ENCODE data around the gene IFT88.

IFT88 gene

GRCh38 chr13:20696073-20696472 lies 129.1 kb downstream of the IFT88 start:
- no peak for DNase-seq (ENCODE audit: extremely low read depth, low read depth)
- TF ChIP-seq CTCF (IDR thresholded peaks at IDR 0.05; ENCODE audit: low read depth, low read length), result no peak

GRCh38 chr13:20699715-20700114 lies 132.8 kb downstream of the IFT88 start:
- TF ChIP-seq CTCF (IDR thresholded peaks at IDR 0.05; ENCODE audit: low read depth, low read length), result no peak
- no peak for DNase-seq (ENCODE audit: extremely low read depth, low read depth)

DNA sequence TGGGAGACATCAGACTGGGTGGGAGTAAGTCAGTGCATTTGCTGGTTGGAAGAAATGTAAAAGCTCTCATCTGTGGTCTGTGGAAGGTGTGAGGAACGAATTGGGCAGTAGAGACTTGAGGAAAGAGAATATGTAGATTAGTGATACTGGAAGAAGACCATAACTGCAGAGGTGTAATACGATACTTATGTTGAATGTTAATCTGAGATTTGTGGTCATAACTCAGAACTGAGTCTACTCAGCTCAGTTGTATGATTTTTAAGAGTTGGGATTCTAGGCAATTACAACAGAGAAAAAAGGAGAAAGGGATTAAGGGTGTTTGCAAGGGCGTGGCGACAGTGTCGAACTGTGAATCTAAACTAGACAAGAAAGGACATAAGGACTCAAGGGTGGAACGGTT lies 133.3 kb downstream of the IFT88 start:
- no peak for TF ChIP-seq CTCF (IDR thresholded peaks at IDR 0.05; ENCODE audit: low read depth, low read length)
- DNase-seq (ENCODE audit: extremely low read depth, low read depth), result no peak

- DNase-seq (ENCODE audit: extremely low read depth, low read depth), result no peak
- no peak for TF ChIP-seq CTCF (IDR thresholded peaks at IDR 0.05; ENCODE audit: low read depth, low read length)
Measured at GRCh38 chr13:20701461-20701860, 134.5 kb downstream of the IFT88 start.

- no peak for DNase-seq (ENCODE audit: extremely low read depth, low read depth)
- no peak for TF ChIP-seq CTCF (IDR thresholded peaks at IDR 0.05; ENCODE audit: low read depth, low read length)
Measured at GRCh38 chr13:20702530-20702914, 135.6 kb downstream of the IFT88 start.

DNA sequence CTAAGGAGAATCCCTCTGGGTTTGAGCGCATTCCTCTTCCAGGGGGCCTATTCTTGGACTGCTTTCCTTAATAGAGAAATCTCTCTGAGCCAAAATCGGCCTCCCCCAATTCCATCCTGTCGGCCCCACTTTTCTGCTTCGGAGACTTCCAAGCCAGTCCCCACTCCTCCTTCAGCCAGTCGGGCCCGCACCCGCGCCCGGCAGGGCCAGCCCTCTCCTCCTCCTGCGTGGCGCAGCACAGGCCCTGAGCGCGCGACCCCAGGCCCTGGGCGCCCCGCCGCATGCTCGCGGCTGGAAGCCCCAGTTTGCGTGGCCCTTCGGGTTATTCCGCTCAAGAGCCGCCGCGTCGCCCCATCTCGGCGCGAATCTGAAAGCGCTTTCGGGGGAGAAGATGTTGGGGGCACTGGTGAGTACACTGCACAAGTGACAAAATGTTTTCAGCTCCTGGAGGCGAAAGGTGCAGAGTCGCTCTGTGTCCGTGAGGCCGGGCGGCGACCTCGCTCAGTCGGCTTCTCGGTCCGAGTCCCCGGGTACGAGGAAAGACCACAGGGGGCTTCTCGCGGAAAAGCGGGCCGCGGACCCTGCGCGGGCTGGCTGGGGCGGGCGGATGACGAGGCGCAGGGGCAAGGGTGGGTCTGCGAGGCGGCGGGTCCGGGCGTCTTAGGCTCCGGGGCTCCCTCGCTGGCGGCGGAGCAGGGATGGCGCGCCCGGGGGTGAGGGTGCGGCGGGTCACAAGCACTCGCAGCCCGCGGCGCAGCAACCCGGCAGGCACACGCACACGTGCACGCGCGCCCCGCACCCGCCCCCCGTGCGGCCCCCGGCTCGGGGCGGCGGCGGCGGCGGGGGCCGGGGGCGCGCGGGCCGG lies 136.2 kb downstream of the IFT88 start, which contains the start of gene IL17D:
Gene IL17D, plus strand, starts transcription at position 785 of the 865 bp plus-strand sequence. CDS start 303 bp downstream, outside the sequence.
- no peak for TF ChIP-seq CTCF (IDR thresholded peaks at IDR 0.05; ENCODE audit: low read depth, low read length)
- DNase-seq (ENCODE audit: extremely low read depth, low read depth), result no peak

- peak; percentile 41 for TF ChIP-seq CTCF (IDR thresholded peaks at IDR 0.05; ENCODE audit: low read depth, low read length)
- DNase-seq (ENCODE audit: extremely low read depth, low read depth), result no peak
Measured at GRCh38 chr13:20703780-20704458, 137.0 kb downstream of the IFT88 start.
